Activated CD4-positive, alpha-beta T cell treated with anti-CD3 and anti-CD28 coated beads for 36 hours (primary cell): Measurements from ENCODE around the gene SARDH. TPM values are rescaled to one million over a fixed set of nuclear protein-coding genes. Genes with fewer than 3 reads are reported as not detected.
A peak's percentile ranks its signal among the peaks of the same experiment; 100 is the strongest.

Experiments
- ATAC-seq: fragments of 200-7000 bp; cut with Tn5 transposase; one replicate; pipeline ENCODE4 v1.10.0; 2021; ENCODE audit warnings: mild to moderate bottlenecking, moderate library complexity
- CTCF ChIA-PET: fragments of 350-600 bp; sonication (Branson Sonifier 250); formaldehyde crosslinking; loops from one replicate; lab custom pipeline; 2021; ENCODE audit warnings: antibody characterized with exemption; lab: Charles Lee
- POLR2A ChIA-PET: fragments of 350-600 bp; sonication (Branson Sonifier 250); formaldehyde crosslinking; loops from one replicate; lab custom pipeline; 2021; ENCODE audit warnings: antibody characterized with exemption, inconsistent platforms; lab: Charles Lee
- DNase-seq: peaks from one replicate; pipeline ENCODE4 v3.0.0-alpha.2; 2020
- H3K27ac Mint-ChIP-seq: one replicate; pipeline ENCODE4 v1.8.0; 2021; ENCODE audit warnings: mixed read lengths
- H3K27me3 Mint-ChIP-seq: one replicate; pipeline ENCODE4 v1.8.0; 2021; ENCODE audit warnings: mixed read lengths
- H3K36me3 Mint-ChIP-seq: one replicate; pipeline ENCODE4 v1.8.0; 2021; ENCODE audit warnings: low read depth, mixed read lengths
- H3K4me1 Mint-ChIP-seq: one replicate; pipeline ENCODE4 v1.8.0; 2021; ENCODE audit warnings: mixed read lengths
- H3K4me3 Mint-ChIP-seq: one replicate; pipeline ENCODE4 v1.8.0; 2021; ENCODE audit warnings: mild to moderate bottlenecking, moderate library complexity, mixed read lengths
- H3K9me3 Mint-ChIP-seq: one replicate; pipeline ENCODE4 v1.8.0; 2021; ENCODE audit warnings: low read depth, mixed read lengths
- intact Hi-C, 2 experiments: fragments of 100-400 bp; cut with DNase I in 1 of 2; cut with micrococcal nuclease in 1 of 2; formaldehyde crosslinking; loops; one replicate each; pipeline versions ENCODE4 v1.14.2 to v1.15.1; 2022 to 2024; cut with DNase I, micrococcal nuclease
- total RNA-seq, 2 experiments: library from RNA; stranded (reverse); gene quantifications; one replicate each; pipeline ENCODE4 v1.2.3, GENCODE V29; 2021

SARDH gene
- total RNA-seq, 2 experiments from 2014 or later, result 7.8 to 8.2 TPM

- intact Hi-C loops, result no loop called here
- Mint-ChIP-seq H3K27ac (no peak overlapping the region), H3K4me3 (peak overlapping the region; percentile 40), H3K27me3 (no peaks in the 10 kb centered on the region), H3K36me3 (no peaks in the 10 kb centered on the region), H3K9me3 (no peaks in the 10 kb centered on the region), H3K4me1 (peaks cover 10% of the 10 kb centered on the region)
- ATAC-seq (no peak), DNase-seq (no peak)
- POLR2A ChIA-PET, result no interaction called here
- CTCF ChIA-PET, result interaction anchor here (0.6 to 1.6 kb wide), 2 partner anchors 11 to 336 kb away, joined by 3 read pairs; no protein-coding TSS in a partner anchor
These were observed 930 bp downstream of the SARDH start for GRCh38 chr9:133737071-133737773.

DNA sequence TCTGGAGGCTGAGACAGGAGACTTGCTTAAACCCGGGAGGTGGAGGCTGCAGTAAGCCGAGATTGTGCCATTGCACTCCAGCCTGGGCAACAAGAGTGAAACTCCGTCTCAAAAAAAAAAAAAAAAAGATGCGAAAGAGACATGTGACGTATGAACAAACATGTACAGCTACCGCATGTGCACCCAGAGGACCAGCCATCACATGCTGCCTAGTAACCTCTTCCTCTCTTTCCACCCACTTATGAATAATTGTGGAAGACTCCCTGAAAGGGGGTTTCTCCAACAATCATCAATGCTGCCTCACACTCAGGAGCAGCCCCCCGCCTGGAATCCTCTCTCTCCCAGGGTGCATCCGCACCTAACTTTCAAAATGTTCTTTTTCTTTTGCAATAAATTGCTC is 2.2 kb downstream of the SARDH start:
- CTCF ChIA-PET, result interaction anchor here (0.6 to 1.0 kb wide), 3 partner anchors 9 to 286 kb away, joined by 3 read pairs; no protein-coding TSS in a partner anchor
- peaks cover 10% of the 10 kb centered on the region for H3K4me1 Mint-ChIP-seq
- ATAC-seq (no peak), DNase-seq (no peak)
- H3K9me3 Mint-ChIP-seq, result no peaks in the 10 kb centered on the region
- no peaks in the 10 kb centered on the region for H3K36me3 Mint-ChIP-seq
- H3K4me3 Mint-ChIP-seq, result no peak overlapping the region
- H3K27ac Mint-ChIP-seq, result no peak overlapping the region
- POLR2A ChIA-PET, result no interaction called here
- no peaks in the 10 kb centered on the region for H3K27me3 Mint-ChIP-seq
- intact Hi-C loops, result no loop called here

- DNase-seq (no peak), ATAC-seq (no peak)
- intact Hi-C loops, result no loop called here
- CTCF ChIA-PET, result interaction anchor here (0.6 kb wide), 1 partner anchor 286 kb away, joined by 3 read pairs; no protein-coding TSS in a partner anchor
- no peak overlapping the region for H3K27ac Mint-ChIP-seq
- POLR2A ChIA-PET, result no interaction called here
- no peak overlapping the region for H3K4me3 Mint-ChIP-seq
- no peaks in the 10 kb centered on the region for H3K9me3 Mint-ChIP-seq
- no peaks in the 10 kb centered on the region for H3K36me3 Mint-ChIP-seq
- no peaks in the 10 kb centered on the region for H3K27me3 Mint-ChIP-seq
- peaks cover 10% of the 10 kb centered on the region for H3K4me1 Mint-ChIP-seq
These were observed 2.8 kb downstream of the SARDH start for GRCh38 chr9:133735415-133735775.

DNA sequence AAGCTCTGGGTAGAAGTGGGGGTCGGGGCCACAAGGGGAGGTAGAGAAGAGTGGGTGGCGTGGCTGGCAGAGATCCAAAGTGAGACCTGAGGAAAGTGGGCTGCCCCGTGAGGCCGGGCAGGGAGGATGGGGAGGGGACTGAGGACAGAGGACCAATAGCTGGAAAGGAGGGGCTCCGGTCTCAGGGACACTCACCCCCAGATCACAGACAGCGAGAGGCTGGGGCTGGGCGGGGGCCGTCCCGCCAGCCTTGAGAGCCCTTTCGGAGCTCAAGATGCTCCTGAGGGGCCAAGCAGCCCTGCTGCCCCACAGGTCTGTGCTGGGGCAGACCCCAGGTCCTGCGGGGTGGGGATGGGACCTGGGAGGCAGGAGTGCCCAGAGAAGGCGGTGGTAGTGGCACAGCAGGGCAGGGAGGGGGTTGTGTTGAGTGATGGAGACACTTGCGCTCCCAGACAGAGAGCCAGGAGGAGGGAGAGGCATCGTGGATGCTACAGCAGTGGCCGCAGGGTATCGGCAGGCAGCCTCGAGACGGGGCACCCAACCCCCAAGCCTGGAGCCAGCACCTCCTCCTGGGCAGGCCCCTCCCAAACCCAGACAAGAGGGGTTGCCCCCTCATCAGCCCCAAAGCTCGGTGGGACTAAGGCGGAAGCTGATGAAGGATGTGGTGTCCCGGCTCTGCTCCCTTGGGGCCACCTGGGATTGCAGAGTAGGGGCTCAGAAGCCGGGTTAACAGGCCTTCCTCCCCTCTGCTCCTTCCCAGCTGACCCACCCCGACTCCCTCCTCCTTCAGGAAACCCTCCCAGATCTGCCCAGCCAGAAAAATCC is 3.4 kb downstream of the SARDH start:
- no peak overlapping the region for H3K4me3 Mint-ChIP-seq
- H3K36me3 Mint-ChIP-seq, result no peaks in the 10 kb centered on the region
- no peak overlapping the region for H3K27ac Mint-ChIP-seq
- peaks cover 10% of the 10 kb centered on the region for H3K4me1 Mint-ChIP-seq
- ChIA-PET POLR2A (no interaction called here), CTCF (interaction anchor here (1.6 kb wide), 1 partner anchor 8 kb away, joined by 10 read pairs; no protein-coding TSS in a partner anchor)
- ATAC-seq (no peak), DNase-seq (no peak)
- H3K27me3 Mint-ChIP-seq, result no peaks in the 10 kb centered on the region
- intact Hi-C loops, result no loop called here
- no peaks in the 10 kb centered on the region for H3K9me3 Mint-ChIP-seq

- Mint-ChIP-seq H3K4me1 (peaks cover 8% of the 10 kb centered on the region), H3K36me3 (no peaks in the 10 kb centered on the region), H3K27ac (no peak overlapping the region), H3K9me3 (no peaks in the 10 kb centered on the region), H3K27me3 (no peaks in the 10 kb centered on the region), H3K4me3 (no peak overlapping the region)
- ChIA-PET POLR2A (no interaction called here), CTCF (interaction anchor here (0.6 to 1.6 kb wide), 2 partner anchors 9 to 564 kb away, joined by 3 to 10 read pairs; no protein-coding TSS in a partner anchor)
- intact Hi-C loops, result no loop called here
- DNase-seq (no peak), ATAC-seq (no peak)
These were observed 4.2 kb downstream of the SARDH start for GRCh38 chr9:133733796-133734533.

DNA sequence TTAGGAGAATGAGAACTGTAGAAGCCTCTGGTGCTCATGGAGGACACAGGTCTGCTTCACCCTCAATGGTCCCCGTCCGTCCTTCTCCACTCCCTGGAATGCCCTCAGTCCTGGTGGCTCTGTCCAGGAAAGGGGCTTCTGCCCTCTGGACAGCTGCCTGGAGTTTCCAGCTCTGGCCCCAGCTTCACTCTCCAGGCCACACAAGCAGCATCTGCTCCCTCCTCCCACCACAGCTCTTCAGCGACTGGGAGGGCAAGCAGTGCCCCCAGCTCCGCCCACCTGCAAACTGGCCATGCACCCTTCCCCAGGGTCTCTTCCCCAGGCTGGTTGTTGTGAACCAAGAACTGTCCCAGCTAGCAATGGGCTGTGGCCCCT is 4.7 kb downstream of the SARDH start:
- intact Hi-C loops, result no loop called here
- H3K27ac Mint-ChIP-seq, result no peak overlapping the region
- peaks cover 5% of the 10 kb centered on the region for H3K4me1 Mint-ChIP-seq
- DNase-seq (no peak), ATAC-seq (no peak)
- H3K4me3 Mint-ChIP-seq, result no peak overlapping the region
- no peaks in the 10 kb centered on the region for H3K9me3 Mint-ChIP-seq
- ChIA-PET CTCF (interaction anchor here (0.5 to 1.6 kb wide), 3 partner anchors 9 to 564 kb away, joined by 3 to 10 read pairs (median 3); no protein-coding TSS in a partner anchor), POLR2A (no interaction called here)
- no peaks in the 10 kb centered on the region for H3K36me3 Mint-ChIP-seq
- no peaks in the 10 kb centered on the region for H3K27me3 Mint-ChIP-seq

DNA sequence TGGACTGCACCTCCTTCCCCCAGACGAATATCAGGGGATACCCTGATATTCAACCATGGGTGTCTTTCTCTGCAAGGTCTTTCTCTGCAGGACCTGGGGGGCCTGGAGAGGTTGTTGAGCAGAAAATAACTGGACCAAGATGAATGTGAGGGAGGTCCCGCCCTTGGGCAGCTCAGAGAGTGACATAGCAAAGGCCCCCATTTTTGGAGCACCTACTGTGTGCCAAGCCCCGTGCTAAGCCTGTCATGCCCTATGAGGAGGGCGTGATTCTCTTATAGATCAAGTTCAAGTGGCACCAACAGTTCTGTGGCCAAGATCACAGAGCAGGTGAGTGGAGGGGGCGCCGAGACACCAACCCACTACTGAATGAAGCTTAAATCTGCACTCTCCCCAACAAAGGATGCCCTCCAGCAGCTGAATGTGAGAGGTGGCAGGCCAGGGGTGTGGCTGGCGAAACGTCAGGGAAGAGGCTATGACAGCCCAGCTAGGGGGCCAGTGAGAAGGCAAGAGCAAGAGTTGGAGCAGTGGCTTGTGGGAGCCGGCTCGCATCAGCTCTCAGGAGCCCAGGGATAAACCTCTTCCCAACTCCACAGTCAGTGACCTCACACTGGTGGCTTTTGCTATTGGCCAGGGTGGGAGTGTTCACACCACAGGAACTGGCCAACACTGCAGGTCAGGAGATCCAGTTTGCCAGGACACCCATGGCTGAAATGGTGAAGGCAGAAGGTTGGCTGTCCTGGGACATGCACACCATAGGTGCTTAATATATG is 5.3 kb downstream of the SARDH start:
- no peak for DNase-seq
- no peak overlapping the region for H3K27ac Mint-ChIP-seq
- H3K36me3 Mint-ChIP-seq, result no peaks in the 10 kb centered on the region
- peaks cover 2% of the 10 kb centered on the region for H3K4me1 Mint-ChIP-seq
- CTCF ChIA-PET, result interaction anchor here (0.5 to 1.7 kb wide), 3 partner anchors 10 to 40 kb away, joined by 3 to 10 read pairs (median 6); no protein-coding TSS in a partner anchor
- no peaks in the 10 kb centered on the region for H3K9me3 Mint-ChIP-seq
- POLR2A ChIA-PET, result no interaction called here
- intact Hi-C loops, result no loop called here
- H3K4me3 Mint-ChIP-seq, result no peak overlapping the region
- H3K27me3 Mint-ChIP-seq, result no peaks in the 10 kb centered on the region
- no peak for ATAC-seq

DNA sequence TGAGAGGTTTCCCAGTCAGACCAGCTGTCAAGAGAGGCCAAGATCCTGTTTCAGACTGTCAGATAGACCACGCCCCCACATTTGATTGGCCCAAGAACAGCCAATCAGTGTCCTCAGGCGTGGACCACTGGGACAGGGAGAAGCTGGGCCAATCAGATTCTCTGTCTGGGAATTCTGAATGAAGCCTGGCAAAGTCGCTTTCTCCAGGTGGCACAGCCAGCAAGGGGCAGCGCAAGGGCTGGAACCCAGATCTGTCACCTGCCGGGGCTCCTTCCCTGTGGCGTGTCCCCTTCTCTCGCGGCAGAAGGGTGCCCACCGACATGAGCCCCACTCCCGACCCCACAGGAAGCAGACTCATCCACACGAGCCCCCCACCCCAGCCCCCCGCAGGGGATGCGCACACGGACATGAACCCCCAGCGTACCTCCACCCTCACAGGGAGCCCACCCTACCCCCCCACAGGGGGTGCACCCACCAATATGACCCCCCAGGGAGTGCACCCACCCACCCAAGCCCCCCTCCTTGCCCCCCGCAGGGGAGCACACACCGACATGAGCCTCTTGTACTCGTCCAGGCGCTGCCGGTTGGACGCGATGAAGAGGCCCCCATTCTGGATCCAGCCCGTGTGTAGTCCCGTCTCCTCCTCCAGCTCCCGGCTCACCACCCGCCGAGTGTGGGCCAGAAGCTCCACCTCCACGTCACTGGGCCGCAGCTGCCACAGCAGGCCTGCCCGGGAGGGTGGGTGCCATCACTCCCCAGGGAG is 6.1 kb downstream of the SARDH start:
- Mint-ChIP-seq H3K4me3 (no peak overlapping the region), H3K4me1 (peaks cover 1% of the 10 kb centered on the region), H3K27ac (no peak overlapping the region), H3K36me3 (no peaks in the 10 kb centered on the region), H3K27me3 (no peaks in the 10 kb centered on the region), H3K9me3 (no peaks in the 10 kb centered on the region)
- intact Hi-C loops, result no loop called here
- ATAC-seq, result no peak
- DNase-seq, result no peak
- CTCF ChIA-PET, result interaction anchor here (1.7 to 2.2 kb wide), 2 partner anchors 10 to 142 kb away, joined by 6 read pairs; no protein-coding TSS in a partner anchor
- POLR2A ChIA-PET, result no interaction called here

GRCh38 chr9:133730994-133731715 is 7.0 kb downstream of the SARDH start:
- ATAC-seq (no peak), DNase-seq (no peak)
- intact Hi-C loops, result no loop called here
- no peaks in the 10 kb centered on the region for H3K27me3 Mint-ChIP-seq
- CTCF ChIA-PET, result interaction anchor here (1.7 to 3.0 kb wide), 3 partner anchors 11 to 142 kb away, joined by 6 to 11 read pairs (median 6); no protein-coding TSS in a partner anchor
- H3K27ac Mint-ChIP-seq, result no peak overlapping the region
- H3K4me3 Mint-ChIP-seq, result no peak overlapping the region
- POLR2A ChIA-PET, result no interaction called here
- peaks cover 9% of the 10 kb centered on the region for H3K4me1 Mint-ChIP-seq
- H3K9me3 Mint-ChIP-seq, result no peaks in the 10 kb centered on the region
- H3K36me3 Mint-ChIP-seq, result no peaks in the 10 kb centered on the region
